GM12878 (cell line): ENCODE measurements around the gene HORMAD2.

ENCODE experiments used
- CTCF ChIP-seq, 3 experiments: IDR thresholded peaks in 2 of 3; conservative IDR thresholded peaks in 1 of 3; 2 replicates each; pipeline ENCODE4 v1.5.1; 2011; ENCODE audit warnings: low read depth in 3 of 3, low read length in 3 of 3, mild to moderate bottlenecking in 3 of 3, control low read depth in 2 of 3, moderate library complexity in 2 of 3, inconsistent platforms in 1 of 3, mixed read lengths in 1 of 3; ENCODE audit not compliant: control insufficient read depth in 2 of 3, insufficient read depth in 1 of 3; ENCODE audit errors: extremely low read depth in 1 of 3
- CUX1 ChIP-seq: IDR thresholded peaks from 2 replicates; pipeline ENCODE4 v1.6.1; 2012; ENCODE audit warnings: improper control_type of control experiment, low read depth, low read length; ENCODE audit not compliant: insufficient replicate concordance
- EP300 ChIP-seq, 2 experiments: fragments of 150-350 bp in 1 of 2; IDR thresholded peaks; 2 replicates each; pipeline ENCODE4 v1.6.1; 2011 to 2012; ENCODE audit warnings: low read depth in 2 of 2, low read length in 2 of 2, borderline replicate concordance in 1 of 2, improper control_type of control experiment in 1 of 2, inconsistent platforms in 1 of 2; ENCODE audit not compliant: control insufficient read depth in 1 of 2
- JUNB ChIP-seq: IDR thresholded peaks from 2 replicates; pipeline ENCODE4 v1.6.1; 2016; ENCODE audit warnings: antibody characterized with exemption, mild to moderate bottlenecking
- MAX ChIP-seq: IDR thresholded peaks from 2 replicates; pipeline ENCODE4 v1.6.1; 2012; ENCODE audit warnings: low read depth, low read length, improper control_type of control experiment
- POLR2AphosphoS5 ChIP-seq: IDR thresholded peaks from 2 replicates; pipeline ENCODE4 v1.6.1; 2011; ENCODE audit warnings: mild to moderate bottlenecking, low read length, inconsistent platforms
- REST ChIP-seq: IDR thresholded peaks from 2 replicates; pipeline ENCODE4 v1.6.1; 2012; ENCODE audit warnings: mild to moderate bottlenecking, low read depth, low read length
- ZNF217 ChIP-seq: fragments of 450-650 bp; IDR thresholded peaks from 2 replicates; pipeline ENCODE4 v1.6.1; 2017; ENCODE audit warnings: antibody characterized with exemption, mild to moderate bottlenecking

GRCh38 chr22:30211124-30211820 lies 131.0 kb downstream of the HORMAD2 start:
- no peak for TF ChIP-seq POLR2AphosphoS5
- TF ChIP-seq CUX1, result no peak
- no peak for TF ChIP-seq JUNB
- no peak for TF ChIP-seq REST
- TF ChIP-seq MAX, result no peak
- TF ChIP-seq EP300 (IDR thresholded peaks at IDR 0.05; ENCODE audit: borderline replicate concordance in 1 of 2, control insufficient read depth in 1 of 2, low read depth in 2 of 2, low read length in 2 of 2), result no peak
- TF ChIP-seq CTCF (IDR thresholded peaks at IDR 0.05 in 2 of 3, conservative IDR thresholded peaks at IDR 0.05 in 1 of 3; ENCODE audit: control insufficient read depth in 2 of 3, extremely low read depth in 1 of 3, insufficient read depth in 1 of 3, low read depth in 3 of 3, low read length in 3 of 3), result no peak
- no peak for TF ChIP-seq ZNF217
